Parathyroid adenoma (tissue), 2 donors: Measurements from ENCODE around the gene NCKAP5.

ENCODE experiments used
- H2AFZ ChIP-seq: fragments of 300-600 bp; sonication (generic); one replicate; pipeline ENCODE4 v1.7.0; 2017; ENCODE audit warnings: antibody characterized with exemption, mild to moderate bottlenecking
- H3K27ac ChIP-seq: fragments of 300-600 bp; sonication (generic); one replicate; pipeline ENCODE4 v1.7.0; 2017
- H3K27me3 ChIP-seq: fragments of 300-600 bp; sonication (generic); one replicate; pipeline ENCODE4 v1.7.0; 2017; ENCODE audit warnings: low read length; ENCODE audit not compliant: control insufficient read depth, insufficient read depth
- H3K36me3 ChIP-seq: fragments of 300-600 bp; sonication (generic); one replicate; pipeline ENCODE4 v1.7.0; 2017; ENCODE audit warnings: low read length; ENCODE audit not compliant: control insufficient read depth, insufficient read depth
- H3K4me1 ChIP-seq: fragments of 300-600 bp; sonication (generic); one replicate; pipeline ENCODE4 v1.7.0; 2017; ENCODE audit warnings: control low read depth
- H3K4me2 ChIP-seq: fragments of 300-600 bp; sonication (generic); one replicate; pipeline ENCODE4 v1.7.0; 2017; ENCODE audit warnings: low read length
- H3K4me3 ChIP-seq: fragments of 300-600 bp; sonication (generic); one replicate; pipeline ENCODE4 v1.7.0; 2017; ENCODE audit warnings: low read depth, low read length
- H3K79me2 ChIP-seq: fragments of 300-600 bp; sonication (generic); one replicate; pipeline ENCODE4 v1.7.0; 2017; ENCODE audit warnings: control low read depth
- H3K9ac ChIP-seq: fragments of 300-600 bp; sonication (generic); one replicate; pipeline ENCODE4 v1.7.0; 2017; ENCODE audit warnings: mild to moderate bottlenecking
- H3K9me3 ChIP-seq: fragments of 300-600 bp; sonication (generic); one replicate; pipeline ENCODE4 v1.7.0; 2017; ENCODE audit warnings: low read length; ENCODE audit not compliant: control insufficient read depth
- TF ChIP-seq, protein P1 (sequence below): fragments of 300-600 bp; sonication (generic); IDR thresholded peaks from one replicate; pipeline ENCODE4 v1.7.0; 2017; ENCODE audit warnings: antibody characterized with exemption, mild to moderate bottlenecking
- donor health status: primary hyperparathyroidism.

Gene NCKAP5

DNA sequence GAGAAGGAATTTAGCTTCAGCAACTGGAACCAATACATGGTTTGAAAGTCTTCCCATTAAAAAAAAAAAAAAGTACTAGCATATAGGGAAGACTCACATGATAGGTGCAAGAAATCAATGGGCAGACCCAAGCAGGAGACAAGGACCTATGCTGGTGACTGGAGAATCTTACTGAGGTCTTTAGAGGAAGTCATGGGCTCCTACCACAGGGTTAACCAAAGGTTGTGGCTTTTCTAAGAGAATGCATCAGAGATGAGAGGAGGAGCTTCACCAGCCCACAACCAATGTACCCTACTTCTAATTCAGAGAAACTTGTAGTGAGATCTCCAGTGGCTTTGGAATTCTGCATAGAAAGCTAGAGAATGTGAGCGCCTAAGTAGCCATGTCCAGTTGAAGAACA lies 207.4 kb downstream of the NCKAP5 start:
- H2AFZ ChIP-seq: no peak overlapping the region

GRCh38 chr2:133360190-133360589 lies 208.1 kb downstream of the NCKAP5 start:
- Histone ChIP-seq H3K79me2 (no peaks in the 10 kb centered on the region), H3K4me3 (no peak overlapping the region), H3K27me3 (no peaks in the 10 kb centered on the region), H3K4me2 (no peak overlapping the region), H3K9me3 (no peaks in the 10 kb centered on the region), H3K27ac (no peak overlapping the region), H3K36me3 (no peaks in the 10 kb centered on the region), H3K9ac (no peak overlapping the region), H3K4me1 (no peaks in the 10 kb centered on the region), H2AFZ (no peak overlapping the region)
- TF ChIP-seq, protein P1, sequence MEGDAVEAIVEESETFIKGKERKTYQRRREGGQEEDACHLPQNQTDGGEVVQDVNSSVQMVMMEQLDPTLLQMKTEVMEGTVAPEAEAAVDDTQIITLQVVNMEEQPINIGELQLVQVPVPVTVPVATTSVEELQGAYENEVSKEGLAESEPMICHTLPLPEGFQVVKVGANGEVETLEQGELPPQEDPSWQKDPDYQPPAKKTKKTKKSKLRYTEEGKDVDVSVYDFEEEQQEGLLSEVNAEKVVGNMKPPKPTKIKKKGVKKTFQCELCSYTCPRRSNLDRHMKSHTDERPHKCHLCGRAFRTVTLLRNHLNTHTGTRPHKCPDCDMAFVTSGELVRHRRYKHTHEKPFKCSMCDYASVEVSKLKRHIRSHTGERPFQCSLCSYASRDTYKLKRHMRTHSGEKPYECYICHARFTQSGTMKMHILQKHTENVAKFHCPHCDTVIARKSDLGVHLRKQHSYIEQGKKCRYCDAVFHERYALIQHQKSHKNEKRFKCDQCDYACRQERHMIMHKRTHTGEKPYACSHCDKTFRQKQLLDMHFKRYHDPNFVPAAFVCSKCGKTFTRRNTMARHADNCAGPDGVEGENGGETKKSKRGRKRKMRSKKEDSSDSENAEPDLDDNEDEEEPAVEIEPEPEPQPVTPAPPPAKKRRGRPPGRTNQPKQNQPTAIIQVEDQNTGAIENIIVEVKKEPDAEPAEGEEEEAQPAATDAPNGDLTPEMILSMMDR: no peak

More for the DNA sequence above, 207.4 kb downstream of the NCKAP5 start:
- no peak overlapping the region for H3K4me3 ChIP-seq
- H3K36me3 ChIP-seq: no peaks in the 10 kb centered on the region
- H3K27me3 ChIP-seq: no peaks in the 10 kb centered on the region
- no peak overlapping the region for H3K4me2 ChIP-seq
- H3K9ac ChIP-seq: no peak overlapping the region
- no peaks in the 10 kb centered on the region for H3K4me1 ChIP-seq
- H3K9me3 ChIP-seq: no peaks in the 10 kb centered on the region
- H3K79me2 ChIP-seq: no peaks in the 10 kb centered on the region
- TF ChIP-seq, protein P1: no peak
- no peak overlapping the region for H3K27ac ChIP-seq

DNA sequence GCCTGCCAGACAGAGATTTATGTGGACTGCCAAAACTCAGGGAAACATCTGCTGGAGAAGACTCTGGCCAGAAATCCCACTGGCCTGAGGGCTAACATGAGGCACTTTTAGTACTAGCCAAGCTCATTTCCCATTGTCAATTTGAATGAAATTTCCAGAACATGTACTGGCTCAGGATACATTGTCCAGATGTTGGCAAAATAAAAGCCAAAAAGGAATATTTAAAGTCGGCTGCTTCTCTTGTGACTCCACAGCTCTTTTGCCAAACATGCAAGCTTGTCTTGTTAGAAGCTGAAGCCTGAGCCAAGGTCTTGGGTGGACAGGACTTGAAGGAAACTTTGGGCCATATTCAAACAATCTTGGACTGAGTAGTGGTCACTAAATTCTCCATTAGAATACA lies 215.5 kb downstream of the NCKAP5 start:
- Histone ChIP-seq H3K4me1 (no peaks in the 10 kb centered on the region), H3K4me3 (no peak overlapping the region), H3K9me3 (no peaks in the 10 kb centered on the region), H2AFZ (no peak overlapping the region), H3K4me2 (no peak overlapping the region), H3K27me3 (no peaks in the 10 kb centered on the region), H3K27ac (no peak overlapping the region), H3K9ac (no peak overlapping the region), H3K36me3 (no peaks in the 10 kb centered on the region), H3K79me2 (no peaks in the 10 kb centered on the region)
- TF ChIP-seq, protein P1: no peak

DNA sequence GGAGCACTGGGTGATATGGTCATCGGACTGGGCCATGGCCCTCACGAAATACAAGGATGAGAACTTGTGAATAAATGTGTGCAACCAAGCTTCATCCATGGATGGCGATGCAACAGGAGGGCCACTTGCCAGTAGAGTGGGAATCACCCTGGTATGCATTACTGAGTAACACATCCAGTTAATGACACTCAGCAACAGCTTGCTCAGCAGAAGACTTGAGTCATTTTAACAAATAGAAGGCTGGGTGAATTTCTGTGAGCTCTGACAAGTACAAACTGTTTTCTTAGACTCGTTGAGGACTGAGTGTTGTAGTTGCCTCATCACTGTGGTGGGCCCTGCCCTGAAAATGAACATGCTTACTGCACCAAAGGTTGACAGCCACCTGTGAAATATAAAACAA lies 221.6 kb downstream of the NCKAP5 start:
- no peak overlapping the region for H3K27ac ChIP-seq
- H3K27me3 ChIP-seq: no peaks in the 10 kb centered on the region
- no peak overlapping the region for H3K9ac ChIP-seq
- no peaks in the 10 kb centered on the region for H3K9me3 ChIP-seq
- H3K4me3 ChIP-seq: no peak overlapping the region
- no peaks in the 10 kb centered on the region for H3K79me2 ChIP-seq
- no peak overlapping the region for H2AFZ ChIP-seq
- TF ChIP-seq, protein P1: no peak
- no peaks in the 10 kb centered on the region for H3K4me1 ChIP-seq
- H3K36me3 ChIP-seq: no peaks in the 10 kb centered on the region
- H3K4me2 ChIP-seq: no peak overlapping the region

GRCh38 chr2:133345638-133346037 lies 222.6 kb downstream of the NCKAP5 start:
- H3K36me3 ChIP-seq: no peaks in the 10 kb centered on the region
- TF ChIP-seq, protein P1: no peak
- no peak overlapping the region for H2AFZ ChIP-seq
- H3K4me1 ChIP-seq: no peaks in the 10 kb centered on the region
- H3K4me2 ChIP-seq: no peak overlapping the region
- H3K4me3 ChIP-seq: no peak overlapping the region
- H3K27me3 ChIP-seq: no peaks in the 10 kb centered on the region
- H3K9me3 ChIP-seq: no peaks in the 10 kb centered on the region
- no peak overlapping the region for H3K9ac ChIP-seq
- H3K79me2 ChIP-seq: no peaks in the 10 kb centered on the region
- H3K27ac ChIP-seq: no peak overlapping the region
